ENCODE measurements around the gene RNF217.

RNF217 gene

GRCh38 chr6:124989136-124989983 lies 27.1 kb downstream of the RNF217 start:
- no peak for DNase-seq (ENCODE audit: low read depth in 3 of 3)

- no peak for DNase-seq (ENCODE audit: low read depth in 3 of 3)
Measured at GRCh38 chr6:124990988-124991387, 28.8 kb downstream of the RNF217 start.

- no peak for DNase-seq (ENCODE audit: low read depth in 3 of 3)
Measured at GRCh38 chr6:124991764-124992295, 29.6 kb downstream of the RNF217 start.

GRCh38 chr6:124993327-124993726 lies 31.1 kb downstream of the RNF217 start:
- DNase-seq (ENCODE audit: low read depth in 3 of 3), result no peak

- DNase-seq (ENCODE audit: low read depth in 3 of 3), result no peak
Measured at GRCh38 chr6:124994648-124995047, 32.4 kb downstream of the RNF217 start.

GRCh38 chr6:124995131-124995530 lies 32.9 kb downstream of the RNF217 start:
- no peak for DNase-seq (ENCODE audit: low read depth in 3 of 3)

- DNase-seq (ENCODE audit: low read depth in 3 of 3), result no peak
Measured at GRCh38 chr6:124995645-124996325, 33.5 kb downstream of the RNF217 start.

GRCh38 chr6:124996411-124996810 lies 34.2 kb downstream of the RNF217 start:
- no peak for DNase-seq (ENCODE audit: low read depth in 3 of 3)

GRCh38 chr6:124997196-124997875 lies 35.1 kb downstream of the RNF217 start:
- DNase-seq (ENCODE audit: low read depth in 3 of 3), result no peak

- no peak for DNase-seq (ENCODE audit: low read depth in 3 of 3)
Measured at GRCh38 chr6:124999105-124999764, 37.0 kb downstream of the RNF217 start.

GRCh38 chr6:125001684-125002405 lies 39.6 kb downstream of the RNF217 start:
- DNase-seq (ENCODE audit: low read depth in 3 of 3), result no peak

- DNase-seq (ENCODE audit: low read depth in 3 of 3), result no peak
Measured at GRCh38 chr6:125002406-125002741, 40.1 kb downstream of the RNF217 start.

- no peak for DNase-seq (ENCODE audit: low read depth in 3 of 3)
Measured at GRCh38 chr6:125003070-125003469, 40.8 kb downstream of the RNF217 start.

GRCh38 chr6:125004198-125004597 lies 42.0 kb downstream of the RNF217 start:
- DNase-seq (ENCODE audit: low read depth in 3 of 3), result no peak

- DNase-seq (ENCODE audit: low read depth in 3 of 3), result no peak
Measured at GRCh38 chr6:125004797-125005595, 42.8 kb downstream of the RNF217 start.

- no peak for DNase-seq (ENCODE audit: low read depth in 3 of 3)
Measured at GRCh38 chr6:125008261-125008703, 46.0 kb downstream of the RNF217 start.

GRCh38 chr6:125008957-125009356 lies 46.7 kb downstream of the RNF217 start:
- DNase-seq (ENCODE audit: low read depth in 3 of 3), result no peak

- no peak for DNase-seq (ENCODE audit: low read depth in 3 of 3)
Measured at GRCh38 chr6:125009578-125009977, 47.3 kb downstream of the RNF217 start.

- DNase-seq (ENCODE audit: low read depth in 3 of 3), result no peak
Measured at GRCh38 chr6:125013938-125014660, 51.9 kb downstream of the RNF217 start.

GRCh38 chr6:125014661-125014957 lies 52.4 kb downstream of the RNF217 start:
- DNase-seq (ENCODE audit: low read depth in 3 of 3), result no peak

All from stimulated activated CD4-positive, alpha-beta T cell treated with anti-CD3 and anti-CD28 coated beads, TNF-alpha, amount 100 ng/mL, for 4 hours (primary cell).